ENCODE data around the gene MGA. TPM values are rescaled to one million over a fixed set of nuclear protein-coding genes. Genes with fewer than 3 reads are reported as not detected.

The MGA gene
- total RNA-seq, 1 donor from 2014 or later, result 58.3 TPM

- no peaks in the 10 kb centered on the region for H3K9me3 Mint-ChIP-seq
- no peak overlapping the region for H3K4me3 Mint-ChIP-seq
- ATAC-seq (ENCODE audit: low read depth) (no peak), DNase-seq (no peak)
- ChIA-PET CTCF (interaction anchor here (4.7 kb wide), 1 partner anchor 28 kb away, joined by 18 read pairs; the partner anchor contains the start of gene MAPKBP1), POLR2A (no interaction called here)
- H3K27me3 Mint-ChIP-seq, result no peaks in the 10 kb centered on the region
- intact Hi-C loops (cut with micrococcal nuclease), result no loop called here
- peaks cover 39% of the 10 kb centered on the region for H3K36me3 Mint-ChIP-seq (ENCODE audit: low read depth)
- no peak for TF ChIP-seq CTCF (IDR thresholded peaks at IDR 0.05)
- no peak overlapping the region for H3K27ac Mint-ChIP-seq
- peaks cover 25% of the 10 kb centered on the region for H3K4me1 Mint-ChIP-seq
Measured at GRCh38 chr15:41801850-41802455, 141.7 kb downstream of the MGA start.

- intact Hi-C loops (cut with micrococcal nuclease), result no loop called here
- no peak overlapping the region for H3K27ac Mint-ChIP-seq
- ATAC-seq (ENCODE audit: low read depth), result no peak
Measured at GRCh38 chr15:41804361-41804760, 144.2 kb downstream of the MGA start.

GRCh38 chr15:41804916-41805666, 144.9 kb downstream of the MGA start:
- ChIA-PET POLR2A (no interaction called here), CTCF (interaction anchor here (1.2 kb wide), 1 partner anchor 31 kb away, joined by 6 read pairs; the partner anchor contains the start of gene MAPKBP1)
- Mint-ChIP-seq H3K27me3 (no peaks in the 10 kb centered on the region), H3K36me3 (ENCODE audit: low read depth) (peaks cover 25% of the 10 kb centered on the region), H3K4me3 (no peak overlapping the region), H3K4me1 (peaks cover 5% of the 10 kb centered on the region), H3K27ac (no peak overlapping the region), H3K9me3 (no peaks in the 10 kb centered on the region)
- DNase-seq, result no peak
- intact Hi-C loops (cut with micrococcal nuclease), result no loop called here
- ATAC-seq (ENCODE audit: low read depth), result no peak
- no peak for TF ChIP-seq CTCF (IDR thresholded peaks at IDR 0.05)

More at GRCh38 chr15:41804361-41804760, 144.2 kb downstream of the MGA start:
- ChIA-PET POLR2A (no interaction called here), CTCF (interaction anchor here (1.2 kb wide), 1 partner anchor 31 kb away, joined by 6 read pairs; the partner anchor contains the start of gene MAPKBP1)
- Mint-ChIP-seq H3K4me3 (no peak overlapping the region), H3K27me3 (no peaks in the 10 kb centered on the region), H3K9me3 (no peaks in the 10 kb centered on the region), H3K36me3 (ENCODE audit: low read depth) (peaks cover 32% of the 10 kb centered on the region), H3K4me1 (peaks cover 8% of the 10 kb centered on the region)
- no peak for TF ChIP-seq CTCF (IDR thresholded peaks at IDR 0.05)
- DNase-seq, result no peak

GRCh38 chr15:41805711-41806110, 145.5 kb downstream of the MGA start:
- no peaks in the 10 kb centered on the region for H3K27me3 Mint-ChIP-seq
- DNase-seq (no peak), ATAC-seq (ENCODE audit: low read depth) (no peak)
- ChIA-PET POLR2A (no interaction called here), CTCF (interaction anchor here (1.2 to 2.5 kb wide), 2 partner anchors 32 to 33 kb away, joined by 6 to 17 read pairs; partner anchors contain the start of gene MAPKBP1)
- H3K4me1 Mint-ChIP-seq, result peaks cover 6% of the 10 kb centered on the region
- TF ChIP-seq CTCF (IDR thresholded peaks at IDR 0.05), result no peak
- no peaks in the 10 kb centered on the region for H3K9me3 Mint-ChIP-seq
- H3K36me3 Mint-ChIP-seq (ENCODE audit: low read depth), result peaks cover 20% of the 10 kb centered on the region
- H3K4me3 Mint-ChIP-seq, result no peak overlapping the region
- H3K27ac Mint-ChIP-seq, result no peak overlapping the region
- intact Hi-C loops (cut with micrococcal nuclease), result no loop called here
